NCI-H146 treated with DMSO at 0.1 percent for 48 hours (cell line): ENCODE measurements around the gene MT2A.
"Not testable (repeated sequence)": the region's sequence is repeated elsewhere in the genome, so short reads cannot be mapped to it uniquely, and the experiment has no call there.

Source experiments
- DNase-seq: peaks from one replicate; lab custom pipeline; 2025; ENCODE audit not compliant: unreplicated experiment; lab: John Stamatoyannopoulos, UW

Gene MT2A

GRCh38 chr16:56618138-56618537 lies 9.8 kb downstream of the MT2A start:
- no peak for DNase-seq

- no peak for DNase-seq
These were observed 12.0 kb downstream of the MT2A start for GRCh38 chr16:56620339-56620897.

DNA sequence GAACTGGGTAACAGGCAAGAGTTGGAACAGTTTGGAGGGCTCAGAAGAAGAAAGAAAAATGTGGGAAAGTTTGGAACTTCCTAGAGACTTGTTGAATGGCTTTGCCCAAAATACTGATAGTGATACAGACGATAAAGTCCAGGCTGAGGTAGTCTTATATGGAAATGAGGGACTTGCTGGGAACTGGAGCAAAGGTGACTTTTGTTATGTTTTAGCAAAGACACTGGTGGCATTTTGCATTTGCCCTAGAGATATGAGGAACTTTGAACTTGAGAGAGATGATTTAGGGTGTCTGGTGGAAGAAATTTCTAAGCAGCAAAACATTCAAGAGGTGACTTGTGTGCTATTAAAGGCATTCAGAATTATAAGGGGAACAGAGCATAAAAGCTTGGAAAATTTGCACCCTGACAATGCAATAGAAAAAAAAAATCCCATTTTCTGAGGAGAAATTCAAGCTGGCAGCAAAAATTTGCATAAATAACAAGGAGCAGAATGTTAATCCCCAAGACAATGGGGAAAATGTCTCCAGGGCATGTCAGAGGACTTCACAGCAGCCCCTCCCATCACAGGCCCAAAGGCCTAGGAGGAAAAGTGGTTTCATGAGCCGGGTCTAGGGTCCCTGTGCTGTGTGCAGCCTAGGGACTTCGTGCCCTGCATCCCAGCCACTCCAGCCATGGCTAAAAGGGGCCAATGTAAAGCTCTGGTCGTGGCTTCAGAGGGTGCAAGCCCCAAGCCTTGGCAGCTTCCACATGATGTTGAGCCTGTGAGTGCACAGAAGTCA lies 13.5 kb downstream of the MT2A start:
- DNase-seq, result not testable (repeated sequence)

GRCh38 chr16:56623184-56623583 lies 14.8 kb downstream of the MT2A start:
- DNase-seq, result not testable (repeated sequence)

DNA sequence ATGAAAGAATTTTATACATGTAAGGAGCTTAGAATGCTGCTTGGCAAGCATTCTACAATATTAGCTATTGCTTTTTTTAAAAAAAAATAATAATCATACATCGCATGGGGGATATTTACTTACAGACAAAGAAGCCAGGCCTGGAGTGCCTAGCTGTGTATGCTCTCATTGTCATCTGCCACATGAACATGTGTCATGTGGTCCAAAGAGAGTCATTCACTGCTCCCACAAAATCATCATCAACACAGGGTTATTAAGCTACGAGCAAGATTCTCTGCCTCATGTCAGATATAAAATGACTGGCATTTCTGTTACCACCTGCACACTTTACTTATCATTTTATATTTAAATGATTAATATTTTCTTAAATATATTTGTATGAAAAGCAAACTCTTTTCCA lies 15.3 kb downstream of the MT2A start:
- no peak for DNase-seq

GRCh38 chr16:56625140-56625942 lies 17.0 kb downstream of the MT2A start, which contains the start of gene MT1E:
MT1E (plus strand) TSS chr16:56625781; CDS start chr16:56625852, 71 bp downstream.
- peak; percentile 6 for DNase-seq

DNA sequence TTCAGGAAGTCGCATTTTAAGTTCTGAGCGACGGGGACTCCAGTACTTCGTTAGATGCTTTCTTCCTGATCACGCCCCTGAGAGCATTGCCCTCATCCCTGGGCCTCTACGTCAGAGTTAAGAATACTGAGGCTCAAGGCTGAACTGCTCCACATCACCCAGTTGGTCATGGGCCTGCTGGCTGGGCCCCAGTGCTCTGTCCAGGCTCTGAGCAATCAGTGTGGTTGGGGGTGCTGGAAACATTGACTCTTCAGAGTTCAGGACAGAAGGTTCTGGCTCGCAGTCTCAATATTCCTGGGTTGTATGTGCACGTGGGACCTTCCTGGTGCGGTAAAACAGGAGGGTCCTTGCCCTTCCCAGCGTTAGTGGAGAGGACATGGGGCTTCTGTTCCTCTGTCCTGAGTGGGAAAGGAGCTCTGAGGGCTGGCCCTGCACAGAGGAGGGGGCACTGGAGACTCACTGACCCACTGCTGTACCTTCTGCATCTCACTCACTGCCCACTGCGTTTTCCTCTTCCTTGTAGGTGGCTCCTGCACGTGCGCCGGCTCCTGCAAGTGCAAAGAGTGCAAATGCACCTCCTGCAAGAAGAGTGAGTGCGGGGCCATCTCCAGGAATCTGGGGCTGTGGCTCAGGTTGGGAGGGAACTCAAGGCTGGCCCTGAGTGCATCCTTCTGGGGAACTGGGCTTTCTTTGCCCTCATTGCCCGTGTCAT lies 17.7 kb downstream of the MT2A start:
- no peak for DNase-seq

- no peak for DNase-seq
These were observed 18.3 kb downstream of the MT2A start for GRCh38 chr16:56626685-56627084.

DNA sequence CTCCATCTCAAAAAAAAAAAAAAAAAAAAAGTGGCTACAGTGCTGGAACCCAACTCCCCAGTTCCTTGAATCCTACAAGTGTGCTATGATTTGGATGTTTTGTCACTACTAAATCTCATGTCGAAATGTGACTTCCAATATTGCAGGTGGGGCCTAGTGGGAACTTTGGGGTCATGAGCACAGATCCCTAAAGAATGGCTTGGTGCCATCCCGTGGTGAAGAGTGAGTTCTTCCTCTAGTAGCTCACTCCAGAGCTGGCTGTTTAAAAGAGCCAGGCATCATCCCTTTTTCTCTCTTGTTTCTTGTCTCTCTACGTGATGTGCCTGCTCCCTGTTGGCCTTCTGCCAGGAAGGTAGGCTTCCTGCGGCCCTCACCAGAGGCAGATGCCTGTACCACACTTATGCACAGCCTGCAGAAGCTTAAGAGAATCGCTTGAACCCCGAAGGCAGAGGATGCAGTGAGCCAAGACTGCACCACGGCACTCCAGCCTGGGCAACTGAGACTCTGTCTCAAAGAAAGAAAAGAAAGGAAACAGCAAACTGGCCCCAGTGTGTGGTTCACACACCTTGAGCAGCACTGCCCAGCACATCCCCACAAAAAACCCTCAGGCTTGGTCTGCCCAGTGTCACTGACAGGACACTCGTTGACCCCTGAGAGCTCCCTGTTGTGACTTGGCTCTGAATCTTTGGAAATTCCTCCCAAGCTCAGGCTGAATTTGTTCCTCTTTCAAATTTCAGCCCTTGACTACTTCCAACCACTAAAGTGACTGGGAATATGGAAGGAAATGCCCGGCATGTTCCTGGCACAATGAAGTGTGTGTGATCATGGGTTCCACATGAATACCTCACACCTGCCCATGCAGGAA lies 20.3 kb downstream of the MT2A start:
- no peak for DNase-seq

DNA sequence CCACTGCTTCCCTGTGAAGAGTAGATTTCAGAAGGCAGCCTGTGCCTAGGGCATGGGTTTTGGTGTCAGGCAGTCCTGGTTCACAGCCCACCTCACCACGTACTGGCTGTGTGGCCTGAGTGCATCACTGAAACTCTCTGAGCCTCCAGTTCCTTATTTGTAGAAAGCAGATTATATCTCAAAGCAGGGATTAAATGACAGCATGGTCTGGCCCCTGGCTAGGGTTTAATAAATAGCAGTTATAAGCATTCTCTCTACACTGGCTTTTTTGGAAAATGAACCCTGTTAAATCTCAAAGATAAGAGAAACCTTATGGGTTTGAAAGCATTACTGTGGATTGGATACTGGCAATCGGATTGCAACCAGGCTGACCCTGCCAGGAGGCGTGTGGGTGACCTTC lies 21.1 kb downstream of the MT2A start:
- no peak for DNase-seq

- DNase-seq, result no peak
These were observed 21.8 kb downstream of the MT2A start for GRCh38 chr16:56630134-56630533.

GRCh38 chr16:56631197-56631596 lies 22.8 kb downstream of the MT2A start:
- no peak for DNase-seq

DNA sequence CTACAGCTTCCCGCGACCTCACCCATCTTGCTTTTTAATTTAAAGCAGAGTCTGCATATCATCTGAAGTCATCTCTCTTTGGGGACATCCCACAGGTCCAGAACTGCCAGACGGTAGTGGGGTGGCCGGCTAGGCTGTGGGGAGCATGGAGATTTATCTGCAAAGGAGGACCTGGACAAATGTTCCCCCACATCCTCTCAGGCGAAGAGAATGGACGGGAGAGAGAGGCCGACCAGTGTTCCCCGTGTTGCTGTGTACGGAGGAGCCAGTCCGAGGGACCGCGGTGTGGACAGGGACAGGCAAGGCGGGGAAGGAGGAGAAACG lies 23.4 kb downstream of the MT2A start:
- no peak for DNase-seq

- DNase-seq, result no peak
These were observed 23.9 kb downstream of the MT2A start, which contains the start of gene MT1M for GRCh38 chr16:56632156-56632847. MT1M (plus strand) TSS chr16:56632659; CDS start chr16:56632732, 73 bp downstream.

GRCh38 chr16:56632848-56633365 lies 24.5 kb downstream of the MT2A start:
- no peak for DNase-seq

- no peak for DNase-seq
These were observed 25.2 kb downstream of the MT2A start for GRCh38 chr16:56633535-56633934.

GRCh38 chr16:56634715-56635440 lies 26.5 kb downstream of the MT2A start:
- DNase-seq, result no peak

- no peak for DNase-seq
These were observed 27.1 kb downstream of the MT2A start for GRCh38 chr16:56635441-56635967.
